PC-3 (cell line): ENCODE results near the gene POLR3B. TPM values are rescaled to one million over a fixed set of nuclear protein-coding genes. Genes with fewer than 3 reads are reported as not detected.
A peak's percentile ranks its signal among the peaks of the same experiment; 100 is the strongest.

Experiments used
- ATAC-seq: fragments of 200-7000 bp; cut with Tn5 transposase; 2 replicates; pipeline ENCODE4 v1.9.1; 2020; ENCODE audit warnings: mild to moderate bottlenecking, moderate library complexity
- BruUV-seq: library from RNA; stranded (reverse); fragments of 400-500 nt; replicated peaks from 2 replicates; lab custom pipeline; 2021; lab: Mats Ljungman, UMichigan
- CTCF ChIA-PET: fragments of 300-600 bp; sonication (Branson Sonifier 250); formaldehyde crosslinking; loops from one replicate; lab custom pipeline; 2022; ENCODE audit warnings: antibody characterized with exemption; lab: Charles Lee
- POLR2A ChIA-PET: fragments of 300-600 bp; sonication (Branson Sonifier 250); formaldehyde crosslinking; loops from one replicate; lab custom pipeline; 2022; ENCODE audit warnings: antibody characterized with exemption; ENCODE audit not compliant: unreplicated experiment; lab: Charles Lee
- DNase-seq: peaks from one replicate; pipeline ENCODE4 v3.0.0-alpha.2; 2015
- H2AFZ ChIP-seq: fragments of 300-600 bp; sonication (generic); 2 replicates; pipeline ENCODE4 v1.6.0; 2016; ENCODE audit warnings: antibody characterized with exemption, low read length
- H3F3A ChIP-seq: fragments of 300-600 bp; sonication (generic); one replicate; pipeline ENCODE4 v1.6.0; 2017; ENCODE audit warnings: antibody characterized with exemption, low read length, control low read depth, mild to moderate bottlenecking; ENCODE audit not compliant: unreplicated experiment
- H3K27ac ChIP-seq: fragments of 300-600 bp; sonication (generic); 2 replicates; pipeline ENCODE4 v1.5.1; 2016; ENCODE audit warnings: mild to moderate bottlenecking, low read length
- H3K27me3 ChIP-seq: fragments of 300-600 bp; sonication (generic); 2 replicates; pipeline ENCODE4 v1.6.1; 2016; ENCODE audit warnings: low read length, mixed read lengths
- H3K36me3 ChIP-seq: fragments of 300-600 bp; sonication (generic); 2 replicates; pipeline ENCODE4 v1.6.1; 2016; ENCODE audit warnings: low read depth, mixed run types, low read length, mixed read lengths
- H3K4me1 ChIP-seq: fragments of 300-600 bp; sonication (generic); 2 replicates; pipeline ENCODE4 v1.5.1; 2016; ENCODE audit warnings: low read length; ENCODE audit not compliant: insufficient read depth
- H3K4me2 ChIP-seq: fragments of 300-600 bp; sonication (generic); 2 replicates; pipeline ENCODE4 v1.6.0; 2016; ENCODE audit warnings: low read length
- H3K4me3 ChIP-seq: fragments of 300-600 bp; sonication (generic); 2 replicates; pipeline ENCODE4 v1.5.1; 2016; ENCODE audit warnings: mild to moderate bottlenecking, low read length, mixed read lengths
- H3K79me2 ChIP-seq: fragments of 300-600 bp; sonication (generic); 2 replicates; pipeline ENCODE4 v1.6.1; 2017; ENCODE audit warnings: low read length, mixed read lengths
- H3K9ac ChIP-seq: fragments of 300-600 bp; sonication (generic); 2 replicates; pipeline ENCODE4 v1.6.0; 2016; ENCODE audit warnings: mild to moderate bottlenecking, low read length
- H3K9me2 ChIP-seq: fragments of 300-600 bp; sonication (generic); replicated peaks from 2 replicates; pipeline ENCODE4 v1.6.1; 2016; ENCODE audit warnings: mixed run types, low read length, mixed read lengths
- H3K9me3 ChIP-seq: fragments of 300-600 bp; sonication (generic); 2 replicates; pipeline ENCODE4 v1.6.1; 2016; ENCODE audit warnings: low read length, mixed read lengths
- H4K20me1 ChIP-seq: fragments of 300-600 bp; sonication (generic); 2 replicates; pipeline ENCODE4 v1.6.1; 2016; ENCODE audit warnings: low read length, mixed read lengths
- CTCF ChIP-seq: fragments of 300-600 bp; sonication (generic); conservative IDR thresholded peaks from 2 replicates; pipeline ENCODE4 v1.5.1; 2017; ENCODE audit warnings: antibody characterized with exemption, low read depth, mild to moderate bottlenecking, low read length
- EZH2 ChIP-seq: fragments of 300-600 bp; sonication (generic); IDR thresholded peaks from one replicate; pipeline ENCODE4 v1.6.1; 2017; ENCODE audit warnings: antibody characterized with exemption, mild to moderate bottlenecking, low read length; ENCODE audit not compliant: unreplicated experiment
- EZH2phosphoT487 ChIP-seq: fragments of 300-600 bp; sonication (generic); IDR thresholded peaks from 2 replicates; pipeline ENCODE4 v1.6.1; 2018; ENCODE audit warnings: mild to moderate bottlenecking, antibody characterized with exemption, low read length, borderline replicate concordance
- intact Hi-C: fragments of 100-400 bp; cut with micrococcal nuclease; formaldehyde crosslinking; loops from 2 replicates; pipeline ENCODE4 v1.9.0; 2023
- total RNA-seq: library from RNA; depleted of rRNA; stranded (reverse); fragments of >200 nt; gene quantifications from 2 replicates; pipeline ENCODE4 v1.2.3, GENCODE V29; 2014

The POLR3B gene
- total RNA-seq, 1 experiment from 2014 or later: 23.4 TPM

- POLR2A ChIA-PET: no interaction called here
- Histone ChIP-seq H3K36me3 (peaks cover 12% of the 10 kb centered on the region; the same call in 1 of the 2 replicates), H3K4me2 (peak overlapping the region; percentile 92), H3K27ac (no peak overlapping the region), H3K79me2 (peaks cover 58% of the 10 kb centered on the region), H3K9me2 (no peaks in the 10 kb centered on the region), H3K4me1 (peaks cover 18% of the 10 kb centered on the region), H2AFZ (no peak overlapping the region), H3K4me3 (no peak overlapping the region), H4K20me1 (0 out of 2 replicates have a peak, but pooled peaks cover 6% of the 10 kb centered on the region), H3K9me3 (no peaks in the 10 kb centered on the region), H3F3A (no peaks in the 10 kb centered on the region), H3K27me3 (no peaks in the 10 kb centered on the region), H3K9ac (no peak overlapping the region)
- CTCF ChIA-PET: no interaction called here
- ATAC-seq (no peak), DNase-seq (no peak)
- no TSS peak for BruUV-seq
- TF ChIP-seq EZH2 (no peak), EZH2phosphoT487 (no peak), CTCF (no peak)
- intact Hi-C loops: loop anchor here (5.0 kb wide), 2 partner anchors 113 to 412 kb away; partner anchors contain the start of genes CKAP4 and RIC8B
These were observed 2.3 kb downstream of the POLR3B start for GRCh38 chr12:106359646-106360399.

GRCh38 chr12:106360400-106360994, 2.9 kb downstream of the POLR3B start:
- CTCF ChIA-PET: no interaction called here
- Histone ChIP-seq H3K9ac (no peak overlapping the region), H3K79me2 (peaks cover 58% of the 10 kb centered on the region)

More at GRCh38 chr12:106360400-106360994, 2.9 kb downstream of the POLR3B start:
- no TSS peak for BruUV-seq
- Histone ChIP-seq H3K27ac (no peak overlapping the region), H3K4me3 (no peak overlapping the region), H4K20me1 (0 out of 2 replicates have a peak, but pooled peaks cover 6% of the 10 kb centered on the region), H3K9me2 (no peaks in the 10 kb centered on the region), H3K9me3 (no peaks in the 10 kb centered on the region), H3K4me1 (peaks cover 18% of the 10 kb centered on the region), H3K4me2 (no peak overlapping the region), H3K36me3 (peaks cover 12% of the 10 kb centered on the region; the same call in 1 of the 2 replicates), H3K27me3 (no peaks in the 10 kb centered on the region), H2AFZ (no peak overlapping the region), H3F3A (no peaks in the 10 kb centered on the region)
- intact Hi-C loops: no loop called here
- POLR2A ChIA-PET: no interaction called here
- ATAC-seq: no peak
- no peak for TF ChIP-seq CTCF
- TF ChIP-seq EZH2: no peak
- no peak for TF ChIP-seq EZH2phosphoT487
- DNase-seq: no peak
